Measurements from ENCODE around the gene KPNA4. TPM values are rescaled to one million over a fixed set of nuclear protein-coding genes. Genes with fewer than 3 reads are reported as not detected.
A peak's percentile ranks its signal among the peaks of the same experiment; 100 is the strongest.

The KPNA4 gene
- polyA plus RNA-seq, 2 of the 4 experiments (the other 2 are of a cell fraction), result 35.0 to 36.5 TPM

DNA sequence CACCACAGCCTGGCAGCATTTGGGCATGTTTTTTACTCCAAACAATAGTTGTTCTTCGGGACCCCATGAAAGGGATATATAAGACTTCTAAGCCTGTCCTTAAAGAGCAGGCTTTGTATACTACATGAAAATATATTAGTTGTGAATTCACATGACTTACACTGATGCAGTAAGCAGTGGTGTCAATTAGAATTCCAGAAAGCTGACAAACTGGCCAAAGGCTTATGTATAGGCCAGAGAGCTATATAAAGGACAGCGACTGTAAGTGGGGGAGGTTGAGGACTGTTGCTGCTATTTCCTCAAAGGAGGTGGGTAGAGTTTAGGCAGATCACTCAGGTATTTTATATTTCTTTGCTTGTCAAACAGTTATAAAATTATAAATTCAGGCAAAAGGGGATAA lies 24.8 kb downstream of the KPNA4 start:
- ChIA-PET POLR2A (no interaction called here), CTCF (no interaction called here)
- H3K4me1 ChIP-seq, result peaks cover 9% of the 10 kb centered on the region; the same call in 2 of the 3 replicates
- H3K4me3 ChIP-seq, result no peak overlapping the region
- no peak for DNase-seq (ENCODE audit: low read depth in 1 of 2, low spot score in 1 of 2)
- WGBS (ENCODE audit: missing lambda C conversion rate), result 91% methylated on average over 2 of the region's 2 CpGs
- no peak for ATAC-seq
- no peak overlapping the region for H3K4me2 ChIP-seq
- H3K9me3 ChIP-seq, result no peaks in the 10 kb centered on the region
- FAIRE-seq, result no peak
- TF ChIP-seq CBX8 (IDR thresholded peaks at IDR 0.05) (no peak), RAD21 (conservative IDR thresholded peaks at IDR 0.05 in 1 of 2, IDR thresholded peaks at IDR 0.05 in 1 of 2) (no peak), TP53 (CRISPR knock-in tag; IDR thresholded peaks at IDR 0.05) (no peak), FOXS1 (CRISPR knock-in tag; IDR thresholded peaks at IDR 0.05) (no peak), KDM5A (IDR thresholded peaks at IDR 0.05) (no peak), ZNF302 (CRISPR knock-in tag; IDR thresholded peaks at IDR 0.05) (no peak), RCOR1 (IDR thresholded peaks at IDR 0.05; ENCODE audit: low read depth, low read length) (no peak), CHD2 (IDR thresholded peaks at IDR 0.05; ENCODE audit: low read length, partially characterized antibody) (no peak), SREBF2 (IDR thresholded peaks at IDR 0.05) (no peak), CBX2 (IDR thresholded peaks at IDR 0.05; ENCODE audit: borderline replicate concordance, low read depth) (no peak)
- TF ChIP-seq, protein P1, sequence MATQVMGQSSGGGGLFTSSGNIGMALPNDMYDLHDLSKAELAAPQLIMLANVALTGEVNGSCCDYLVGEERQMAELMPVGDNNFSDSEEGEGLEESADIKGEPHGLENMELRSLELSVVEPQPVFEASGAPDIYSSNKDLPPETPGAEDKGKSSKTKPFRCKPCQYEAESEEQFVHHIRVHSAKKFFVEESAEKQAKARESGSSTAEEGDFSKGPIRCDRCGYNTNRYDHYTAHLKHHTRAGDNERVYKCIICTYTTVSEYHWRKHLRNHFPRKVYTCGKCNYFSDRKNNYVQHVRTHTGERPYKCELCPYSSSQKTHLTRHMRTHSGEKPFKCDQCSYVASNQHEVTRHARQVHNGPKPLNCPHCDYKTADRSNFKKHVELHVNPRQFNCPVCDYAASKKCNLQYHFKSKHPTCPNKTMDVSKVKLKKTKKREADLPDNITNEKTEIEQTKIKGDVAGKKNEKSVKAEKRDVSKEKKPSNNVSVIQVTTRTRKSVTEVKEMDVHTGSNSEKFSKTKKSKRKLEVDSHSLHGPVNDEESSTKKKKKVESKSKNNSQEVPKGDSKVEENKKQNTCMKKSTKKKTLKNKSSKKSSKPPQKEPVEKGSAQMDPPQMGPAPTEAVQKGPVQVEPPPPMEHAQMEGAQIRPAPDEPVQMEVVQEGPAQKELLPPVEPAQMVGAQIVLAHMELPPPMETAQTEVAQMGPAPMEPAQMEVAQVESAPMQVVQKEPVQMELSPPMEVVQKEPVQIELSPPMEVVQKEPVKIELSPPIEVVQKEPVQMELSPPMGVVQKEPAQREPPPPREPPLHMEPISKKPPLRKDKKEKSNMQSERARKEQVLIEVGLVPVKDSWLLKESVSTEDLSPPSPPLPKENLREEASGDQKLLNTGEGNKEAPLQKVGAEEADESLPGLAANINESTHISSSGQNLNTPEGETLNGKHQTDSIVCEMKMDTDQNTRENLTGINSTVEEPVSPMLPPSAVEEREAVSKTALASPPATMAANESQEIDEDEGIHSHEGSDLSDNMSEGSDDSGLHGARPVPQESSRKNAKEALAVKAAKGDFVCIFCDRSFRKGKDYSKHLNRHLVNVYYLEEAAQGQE (IDR thresholded peaks at IDR 0.05), result no peak
- TF ChIP-seq, protein P2, sequence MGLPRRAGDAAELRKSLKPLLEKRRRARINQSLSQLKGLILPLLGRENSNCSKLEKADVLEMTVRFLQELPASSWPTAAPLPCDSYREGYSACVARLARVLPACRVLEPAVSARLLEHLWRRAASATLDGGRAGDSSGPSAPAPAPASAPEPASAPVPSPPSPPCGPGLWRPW (IDR thresholded peaks at IDR 0.05), result no peak
- no peak overlapping the region for H3K27ac ChIP-seq

DNA sequence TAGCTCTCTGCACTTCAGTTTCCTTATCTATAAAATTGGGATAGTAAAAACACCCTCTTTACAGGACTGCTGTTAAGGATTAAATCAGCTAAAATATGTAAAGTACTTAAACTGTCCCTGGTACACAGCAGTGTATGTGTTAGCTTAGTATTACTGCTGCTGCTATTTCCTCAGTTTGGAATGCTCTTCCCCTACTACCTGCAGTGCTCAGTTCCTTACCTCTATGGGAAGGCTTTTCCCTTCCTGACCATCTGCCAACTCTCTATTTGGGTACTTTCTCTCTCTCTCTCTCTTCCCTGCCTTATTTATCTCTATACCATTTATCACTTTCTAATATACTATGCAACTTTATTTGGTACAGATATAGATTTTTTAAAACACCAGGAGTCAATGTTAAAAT lies 26.5 kb downstream of the KPNA4 start:
- Histone ChIP-seq H3K4me1 (peaks cover 7% of the 10 kb centered on the region; the same call in 2 of the 3 replicates), H3K4me2 (no peak overlapping the region), H3K27ac (no peak overlapping the region), H3K4me3 (no peak overlapping the region), H3K9me3 (no peaks in the 10 kb centered on the region)
- POLR2A ChIA-PET, result no interaction called here
- no peak for TF ChIP-seq MYC (IDR thresholded peaks at IDR 0.05; ENCODE audit: borderline replicate concordance, low read length)
- FAIRE-seq (no peak), DNase-seq (ENCODE audit: low read depth in 1 of 2, low spot score in 1 of 2) (no peak), ATAC-seq (peak in 1 of 2 experiments; percentile 47; a peak in 1 of 6 replicates)
- CTCF ChIA-PET, result interaction anchor here (0.9 kb wide), 1 partner anchor 12 kb away, joined by 3 read pairs; no protein-coding TSS in a partner anchor

DNA sequence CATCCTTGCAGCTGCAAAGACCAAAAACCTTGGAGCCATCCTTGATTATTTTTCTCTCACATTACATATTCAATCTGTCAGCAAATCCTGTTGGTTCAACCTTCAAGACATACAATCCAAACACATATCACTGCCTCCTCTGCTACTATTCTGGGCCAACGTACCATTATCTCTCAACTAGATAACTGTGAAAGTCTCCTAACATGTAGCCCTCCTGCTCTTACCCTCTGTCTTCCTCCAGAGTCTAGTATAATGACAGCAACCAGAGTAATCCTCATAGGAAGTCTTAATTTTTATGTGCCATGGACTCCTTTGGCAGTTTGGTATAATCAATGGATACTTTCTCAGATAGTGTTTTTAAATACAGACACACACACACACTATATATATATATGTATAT lies 27.6 kb downstream of the KPNA4 start:
- Histone ChIP-seq H3K4me3 (no peak overlapping the region), H3K27ac (no peak overlapping the region), H3K9me3 (no peaks in the 10 kb centered on the region), H3K4me1 (peaks cover 6% of the 10 kb centered on the region; the same call in 2 of the 3 replicates), H3K4me2 (no peak overlapping the region)
- ATAC-seq (no peak), FAIRE-seq (no peak), DNase-seq (ENCODE audit: low read depth in 1 of 2, low spot score in 1 of 2) (no peak)
- ChIA-PET POLR2A (no interaction called here), CTCF (no interaction called here)
- 92% methylated on average over 1 of the region's 1 CpG for WGBS (ENCODE audit: missing lambda C conversion rate)
- TF ChIP-seq, protein P2 (IDR thresholded peaks at IDR 0.05), result no peak
- no peak for TF ChIP-seq PBX3 (IDR thresholded peaks at IDR 0.05)
- no peak for TF ChIP-seq PHF8 (IDR thresholded peaks at IDR 0.05; ENCODE audit: borderline replicate concordance, low read depth)
- no peak for TF ChIP-seq CHD2 (IDR thresholded peaks at IDR 0.05; ENCODE audit: low read length, partially characterized antibody)
- no peak for TF ChIP-seq RARB (CRISPR knock-in tag; IDR thresholded peaks at IDR 0.05)
- TF ChIP-seq ELK1 (IDR thresholded peaks at IDR 0.05; ENCODE audit: low read depth, low read length), result no peak
- no peak for TF ChIP-seq JUNB (IDR thresholded peaks at IDR 0.05)
